Astrocyte of the spinal cord (primary cell): ENCODE results near the gene RNF180.

Source experiments
- DNase-seq: peaks from one replicate; pipeline ENCODE4 v3.0.0; 2011; ENCODE audit warnings: low read depth, low spot score
- H3K4me3 ChIP-seq: 2 replicates; pipeline ENCODE4 v1.5.1; 2011; ENCODE audit warnings: low read depth, mild to moderate bottlenecking, low read length, moderate library complexity
- CTCF ChIP-seq: IDR thresholded peaks from 2 replicates; pipeline ENCODE4 v1.5.1; 2012; ENCODE audit warnings: low read depth, mild to moderate bottlenecking, low read length, inconsistent platforms
- in situ Hi-C: cut with HindIII; loops from 2 replicates; pipeline ENCODE4 v1.10.0; 2017; ENCODE audit warnings: low sequenced_read_pairs

RNF180 gene

GRCh38 chr5:64292611-64293215 is 127.1 kb downstream of the RNF180 start:
- no peak overlapping the region for H3K4me3 ChIP-seq
- peak; percentile 29 for DNase-seq
- in situ Hi-C loops, result no loop called here
- no peak for TF ChIP-seq CTCF

- no peak for DNase-seq
- in situ Hi-C loops, result no loop called here
- no peak for TF ChIP-seq CTCF
- H3K4me3 ChIP-seq, result no peak overlapping the region
Measured at GRCh38 chr5:64295101-64295500, 129.5 kb downstream of the RNF180 start.

GRCh38 chr5:64298586-64298985 is 132.9 kb downstream of the RNF180 start:
- DNase-seq, result no peak
- H3K4me3 ChIP-seq, result no peak overlapping the region
- in situ Hi-C loops, result no loop called here
- no peak for TF ChIP-seq CTCF

DNA sequence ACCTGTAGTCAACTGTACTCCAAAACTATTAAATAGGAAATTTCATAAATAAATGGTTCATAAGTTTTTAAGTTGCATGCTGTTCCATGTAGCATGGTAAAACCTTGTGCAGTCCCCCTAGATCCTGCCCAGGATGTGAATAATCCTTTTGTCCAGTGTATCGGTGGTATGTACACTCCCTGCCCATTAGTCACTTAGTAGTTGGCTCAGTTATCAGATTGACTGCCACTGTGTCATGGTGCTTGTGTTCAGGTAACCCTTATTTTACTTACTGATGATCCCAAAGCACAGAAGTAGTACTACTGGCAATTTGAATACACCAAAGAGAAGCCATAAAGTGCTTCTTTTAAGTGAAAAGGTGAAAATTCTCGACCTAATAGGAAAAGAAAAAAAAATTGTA is 134.2 kb downstream of the RNF180 start:
- DNase-seq, result no peak
- in situ Hi-C loops, result no loop called here
- no peak for TF ChIP-seq CTCF
- H3K4me3 ChIP-seq, result no peak overlapping the region

DNA sequence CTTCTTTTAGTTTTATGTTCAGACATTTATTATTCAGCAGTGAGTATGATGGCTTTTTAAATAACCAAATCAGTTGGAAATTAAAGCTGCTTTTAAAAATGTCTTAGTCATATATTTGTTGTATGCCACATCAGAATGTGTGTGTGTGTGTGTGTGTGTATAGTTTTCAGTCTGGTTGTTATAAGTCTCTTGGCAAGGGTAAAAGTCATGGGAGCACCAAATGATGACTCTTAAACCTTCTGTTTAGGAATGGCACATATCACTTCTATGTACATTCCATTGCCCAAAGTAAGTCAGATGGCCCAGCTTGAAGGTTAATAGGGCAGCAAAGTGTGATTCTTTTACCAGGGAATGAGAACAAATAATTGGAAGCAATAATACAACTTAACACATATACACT is 135.9 kb downstream of the RNF180 start:
- in situ Hi-C loops, result no loop called here
- no peak overlapping the region for H3K4me3 ChIP-seq

GRCh38 chr5:64308135-64308534 is 142.5 kb downstream of the RNF180 start:
- no peak for DNase-seq
- no peak overlapping the region for H3K4me3 ChIP-seq
- in situ Hi-C loops, result no loop called here
- no peak for TF ChIP-seq CTCF

More for the DNA sequence above, 135.9 kb downstream of the RNF180 start:
- no peak for TF ChIP-seq CTCF
- DNase-seq, result no peak

- no peak overlapping the region for H3K4me3 ChIP-seq
- DNase-seq, result no peak
- in situ Hi-C loops, result no loop called here
Measured at GRCh38 chr5:64312491-64312890, 146.8 kb downstream of the RNF180 start.

More at GRCh38 chr5:64312491-64312890, 146.8 kb downstream of the RNF180 start:
- no peak for TF ChIP-seq CTCF
